Ishikawa (cell line): Measurements from ENCODE around the gene UBL3.

Experiments used
- EGR1 ChIP-seq: IDR thresholded peaks from 2 replicates; pipeline ENCODE4 v1.6.1; 2012
- RAD21 ChIP-seq: IDR thresholded peaks from 2 replicates; pipeline ENCODE4 v1.6.1; 2012; ENCODE audit warnings: low read depth
- REST ChIP-seq: IDR thresholded peaks from 2 replicates; pipeline ENCODE4 v1.6.1; 2012; ENCODE audit warnings: low read depth, mild to moderate bottlenecking

DNA sequence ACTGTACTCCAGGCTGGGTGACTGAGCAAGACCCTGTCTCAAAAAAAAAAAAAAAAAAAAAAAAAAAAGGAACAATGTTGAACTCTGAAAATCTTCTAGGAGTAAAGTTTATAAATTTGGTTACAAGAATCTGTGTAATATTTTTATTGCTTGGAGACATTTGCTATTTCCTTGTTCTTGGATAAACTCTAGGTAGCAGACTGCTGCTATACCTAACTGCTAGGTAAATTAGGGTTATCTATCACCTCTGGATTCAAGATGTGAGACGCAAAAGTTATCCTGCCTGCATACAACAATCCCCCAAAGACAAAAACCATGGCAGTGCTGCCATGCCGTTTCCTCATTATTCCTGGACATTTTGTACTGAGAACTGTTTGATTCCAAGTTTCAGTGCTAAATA lies 33.7 kb downstream of the UBL3 start:
- TF ChIP-seq EGR1 (no peak), RAD21 (no peak), REST (no peak)
